ENCODE measurements around the gene ZNF638.

- TF ChIP-seq CTCF (IDR thresholded peaks at IDR 0.05) (no peak), POLR2A (IDR thresholded peaks at IDR 0.05) (no peak)
Observed at GRCh38 chr2:71483246-71483645, 151.7 kb downstream of the ZNF638 start.
